Activated CD4-positive, alpha-beta T cell treated with anti-CD3 and anti-CD28 coated beads for 48 hours (primary cell): Measurements from ENCODE around the gene NYNRIN.
A peak's percentile ranks its signal among the peaks of the same experiment; 100 is the strongest.
"Not testable (repeated sequence)": the region's sequence is repeated elsewhere in the genome, so short reads cannot be mapped to it uniquely, and the experiment has no call there.

Experiments used
- DNase-seq: peaks from one replicate; pipeline ENCODE4 v3.0.0-alpha.2; 2020

The NYNRIN gene

DNA sequence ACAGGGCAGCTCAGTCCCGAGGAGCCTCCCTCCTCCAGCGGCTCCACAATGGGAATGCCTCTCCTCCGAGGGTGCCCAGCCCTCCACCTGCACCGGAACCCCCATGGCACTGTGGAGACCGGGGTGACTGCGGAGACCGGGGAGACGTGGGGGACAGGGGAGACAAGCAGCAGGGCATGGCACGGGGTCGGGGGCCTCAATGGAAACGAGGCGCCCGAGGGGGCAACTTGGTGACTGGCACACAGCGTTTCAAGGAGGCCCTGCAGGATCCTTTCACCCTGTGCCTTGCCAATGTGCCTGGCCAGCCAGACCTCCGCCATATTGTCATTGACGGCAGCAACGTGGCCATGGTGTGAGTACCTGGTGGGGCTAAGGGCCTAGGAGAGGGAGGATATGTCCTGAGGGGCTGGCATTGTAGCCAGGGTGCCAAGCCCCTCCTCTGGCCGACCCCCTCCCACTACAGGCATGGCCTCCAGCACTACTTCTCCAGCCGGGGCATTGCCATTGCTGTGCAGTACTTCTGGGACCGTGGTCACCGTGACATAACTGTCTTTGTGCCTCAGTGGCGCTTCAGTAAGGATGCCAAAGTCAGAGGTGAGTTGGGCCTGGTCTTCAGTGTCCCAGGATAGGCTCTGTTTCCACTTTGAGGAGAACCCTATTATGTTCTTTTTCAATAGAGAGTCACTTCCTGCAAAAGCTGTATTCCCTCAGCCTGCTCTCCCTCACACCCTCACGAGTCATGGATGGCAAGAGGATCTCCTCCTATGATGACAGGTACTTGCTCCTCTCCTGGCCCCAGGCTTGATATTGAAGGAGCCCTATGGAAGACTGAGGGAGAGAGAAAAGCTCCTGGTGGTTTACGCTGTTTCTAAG is 33.7 kb downstream of the NYNRIN start:
- no peak for DNase-seq

DNA sequence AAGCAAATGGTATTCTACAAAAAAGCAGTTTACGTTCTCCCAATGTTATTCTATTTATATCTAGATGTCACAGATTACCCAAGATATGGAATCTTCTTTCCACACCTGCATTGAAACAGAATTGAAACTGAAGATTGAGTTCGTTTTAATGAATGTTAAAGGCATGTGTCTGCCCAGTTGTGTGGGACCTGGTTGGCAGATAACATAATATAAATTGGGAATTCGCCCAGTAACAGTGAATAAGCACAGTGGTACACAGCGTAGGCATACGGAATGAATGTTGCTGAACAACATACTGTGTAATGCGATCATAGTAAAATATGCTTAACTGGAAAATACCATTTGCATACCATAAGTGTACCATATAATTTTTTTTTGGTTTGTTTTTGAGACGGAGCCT is 35.2 kb downstream of the NYNRIN start:
- DNase-seq, result no peak

DNA sequence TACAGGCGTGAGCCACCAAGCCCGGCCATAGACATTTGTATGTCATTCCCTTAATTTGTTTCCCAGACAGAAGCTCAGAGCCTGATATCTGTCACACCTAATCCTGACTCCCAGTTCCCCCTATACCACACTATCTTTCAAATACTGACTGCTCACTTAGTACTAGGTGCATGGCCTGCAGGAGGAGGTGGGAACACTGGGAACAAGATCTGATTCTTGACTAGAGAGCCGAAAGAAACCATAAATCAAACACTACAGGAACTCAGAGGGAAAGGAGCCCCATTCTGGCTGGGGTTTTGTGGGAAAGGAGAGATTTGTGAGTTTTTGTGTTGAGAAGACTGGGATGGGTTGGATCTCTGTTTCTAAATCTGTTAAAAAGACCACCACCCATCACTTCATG is 35.9 kb downstream of the NYNRIN start:
- DNase-seq, result no peak

DNA sequence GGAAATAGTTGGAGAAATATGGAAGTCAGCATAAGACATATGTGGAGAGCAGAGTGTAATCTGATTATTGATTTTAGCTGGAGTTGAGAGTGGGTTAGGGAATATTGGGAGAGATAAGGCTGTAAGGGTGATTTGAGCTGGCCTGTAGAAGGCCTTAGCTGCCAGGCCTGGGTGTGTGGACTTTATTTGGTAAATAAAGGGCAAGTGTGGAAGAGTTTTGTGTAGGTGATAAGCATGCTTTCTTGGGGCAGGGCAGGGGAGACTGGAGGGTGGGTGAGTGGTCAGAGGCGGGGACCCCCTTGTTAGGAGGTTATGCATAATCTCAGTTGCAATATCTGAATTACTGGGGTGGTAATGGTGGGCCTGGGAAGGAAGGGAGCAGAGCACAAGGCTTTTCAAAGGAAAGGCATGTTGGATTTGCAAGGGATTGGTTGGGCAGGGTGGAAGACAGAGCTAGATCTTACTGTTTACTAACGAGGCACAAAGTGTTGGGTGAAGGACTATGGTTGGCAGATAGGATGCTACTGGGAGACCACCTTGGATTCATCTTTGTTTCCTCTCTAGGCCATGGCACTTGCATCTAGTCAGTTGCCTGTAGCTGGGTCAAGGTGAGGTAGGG is 36.5 kb downstream of the NYNRIN start:
- no peak for DNase-seq

DNA sequence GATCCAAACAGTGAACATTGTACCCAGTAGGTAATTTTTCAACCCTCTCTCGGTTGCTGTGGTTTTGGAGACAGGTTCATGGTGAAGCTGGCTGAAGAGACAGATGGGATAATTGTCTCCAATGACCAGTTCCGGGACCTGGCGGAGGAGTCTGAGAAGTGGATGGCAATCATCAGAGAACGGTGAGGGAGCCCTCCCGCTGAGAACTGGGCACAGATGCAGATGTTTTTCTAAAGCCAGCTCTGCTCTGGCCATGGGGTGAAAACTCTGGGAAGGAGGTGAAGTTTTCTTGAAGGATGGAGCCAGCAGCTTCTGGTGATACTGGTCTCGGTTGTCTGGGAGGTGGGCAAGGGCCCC is 37.2 kb downstream of the NYNRIN start:
- no peak for DNase-seq

DNA sequence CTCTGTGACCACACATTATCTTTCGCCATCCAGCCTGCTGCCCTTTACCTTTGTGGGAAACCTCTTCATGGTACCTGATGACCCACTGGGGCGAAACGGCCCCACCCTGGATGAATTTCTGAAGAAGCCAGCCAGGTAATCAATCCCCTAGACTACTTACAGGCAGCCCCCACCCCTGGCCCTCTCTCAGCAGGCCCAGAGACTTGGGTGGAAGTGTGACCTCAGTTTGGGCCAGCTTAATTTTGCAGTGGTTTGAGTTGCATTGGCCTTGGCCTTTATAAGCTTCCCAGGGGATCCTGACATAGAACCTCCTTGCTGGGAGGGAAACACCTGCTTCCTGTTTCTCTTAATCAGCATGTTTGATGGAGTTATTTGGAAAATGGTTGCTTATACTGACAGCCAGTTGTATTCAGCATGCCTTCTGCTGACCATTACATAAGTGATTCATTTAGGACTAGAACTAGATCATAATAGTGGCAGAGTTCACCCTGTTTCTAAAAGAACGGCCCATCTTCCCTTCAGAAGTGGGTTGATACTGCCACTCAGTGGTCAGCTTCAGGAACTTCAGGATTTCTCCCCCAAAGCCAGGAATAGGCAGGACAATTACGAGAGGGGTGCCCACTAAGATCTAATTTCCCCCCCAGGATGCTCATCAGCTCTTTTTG is 37.7 kb downstream of the NYNRIN start:
- DNase-seq, result peak; percentile 42

DNA sequence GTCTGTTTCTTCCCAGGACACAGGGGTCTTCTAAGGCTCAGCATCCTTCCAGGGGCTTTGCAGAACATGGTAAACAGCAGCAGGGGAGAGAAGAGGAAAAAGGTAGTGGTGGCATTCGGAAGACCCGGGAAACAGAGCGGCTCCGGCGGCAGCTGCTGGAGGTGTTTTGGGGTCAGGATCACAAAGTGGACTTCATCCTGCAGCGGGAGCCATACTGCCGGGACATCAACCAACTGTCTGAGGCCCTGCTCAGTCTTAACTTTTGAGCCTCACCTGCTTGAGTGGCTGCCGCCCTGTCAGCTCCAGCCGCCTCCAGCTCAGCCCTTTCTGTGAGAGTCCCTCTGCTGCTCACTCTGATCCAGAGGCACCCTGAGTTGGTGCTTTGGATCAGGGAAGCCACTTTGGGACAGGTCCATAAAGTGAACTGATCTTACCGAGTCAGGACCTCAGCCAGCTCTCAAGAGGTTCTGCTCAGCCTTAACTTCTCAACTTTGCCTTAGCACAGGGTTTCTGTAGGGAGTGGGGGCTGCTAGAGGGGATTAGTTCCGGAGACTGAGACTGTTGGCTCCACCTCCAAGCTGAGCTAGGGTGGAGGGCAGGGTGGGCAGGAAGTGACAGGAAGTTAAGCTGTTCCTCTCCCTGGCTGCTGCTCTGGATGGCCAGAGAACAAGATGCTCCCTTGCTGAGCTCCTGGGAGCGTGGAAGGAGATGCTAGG is 38.4 kb downstream of the NYNRIN start:
- DNase-seq, result no peak

DNA sequence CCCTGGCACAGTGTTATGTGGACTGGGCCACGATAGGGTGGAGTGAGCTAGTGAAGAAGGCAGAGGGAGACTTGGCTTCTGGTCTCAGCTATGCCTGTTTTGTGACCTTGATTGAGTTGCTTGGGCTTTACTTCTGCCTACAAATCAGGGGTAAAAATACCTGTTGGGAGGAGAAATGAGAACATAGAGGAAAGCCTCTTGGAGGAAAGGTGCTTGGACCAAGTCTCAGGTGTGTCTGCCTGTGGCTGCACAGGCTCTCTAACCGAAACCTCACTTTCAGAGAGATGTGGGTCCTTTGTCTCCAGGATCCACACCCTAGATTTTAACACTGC is 38.9 kb downstream of the NYNRIN start:
- no peak for DNase-seq

DNA sequence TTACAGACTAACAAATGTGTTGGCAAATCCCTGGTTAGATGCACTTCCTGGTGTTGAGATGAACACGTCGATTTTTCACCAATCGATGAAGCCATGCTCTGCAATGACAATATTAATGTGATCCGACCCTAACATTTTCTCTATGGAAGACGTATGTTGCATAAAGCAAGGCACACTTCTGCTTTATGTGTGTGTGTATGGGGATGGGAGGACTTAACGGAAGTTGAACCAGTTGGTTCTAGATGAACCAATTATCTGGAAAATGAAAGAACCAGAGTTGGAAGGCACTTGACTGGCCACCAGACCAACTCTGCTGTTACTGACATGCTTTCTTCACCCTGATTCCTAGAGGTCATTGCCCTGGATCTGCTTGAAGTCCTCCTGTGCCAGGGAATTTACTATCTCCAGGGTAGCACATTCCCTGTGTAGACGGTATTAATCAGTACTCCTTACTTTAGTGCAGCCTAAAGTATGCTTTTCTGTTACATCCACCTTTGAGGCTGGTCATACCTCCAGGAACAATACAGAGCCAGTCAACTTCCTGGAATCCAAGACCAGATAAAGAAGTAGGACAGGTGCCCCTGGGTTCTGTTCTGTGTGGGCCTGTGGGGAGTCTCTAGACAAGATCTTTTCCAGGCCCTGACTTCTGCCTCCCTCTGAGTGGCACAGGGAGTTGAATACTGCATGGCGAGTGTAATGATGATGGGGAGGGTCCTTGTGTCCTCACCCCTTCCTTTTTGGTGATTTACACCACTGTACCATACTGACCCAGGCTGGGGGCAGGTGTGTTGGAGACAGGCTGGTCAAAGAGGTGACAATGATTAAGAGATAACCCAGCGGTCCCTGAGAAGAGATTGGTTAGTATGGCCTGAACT is 39.7 kb downstream of the NYNRIN start:
- no peak for DNase-seq

DNA sequence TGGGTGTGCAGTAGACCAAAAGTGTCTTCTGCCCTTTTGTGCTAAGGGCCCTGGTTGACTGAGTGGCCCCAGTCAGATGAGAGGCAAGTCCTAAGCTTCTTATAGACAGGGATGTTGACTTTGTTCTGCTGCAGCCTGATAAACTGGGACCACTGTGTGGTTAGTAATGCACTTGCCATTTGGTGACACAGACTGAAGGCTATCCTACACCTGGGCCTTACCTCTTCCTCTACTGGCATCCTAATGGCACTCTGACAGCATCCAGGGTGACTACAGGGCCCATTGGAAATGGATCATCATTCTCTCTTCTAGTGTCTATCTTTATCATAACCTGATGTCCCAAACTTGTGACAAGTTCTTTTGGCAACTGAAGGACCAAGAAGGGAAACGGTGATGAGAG is 40.5 kb downstream of the NYNRIN start:
- no peak for DNase-seq

DNA sequence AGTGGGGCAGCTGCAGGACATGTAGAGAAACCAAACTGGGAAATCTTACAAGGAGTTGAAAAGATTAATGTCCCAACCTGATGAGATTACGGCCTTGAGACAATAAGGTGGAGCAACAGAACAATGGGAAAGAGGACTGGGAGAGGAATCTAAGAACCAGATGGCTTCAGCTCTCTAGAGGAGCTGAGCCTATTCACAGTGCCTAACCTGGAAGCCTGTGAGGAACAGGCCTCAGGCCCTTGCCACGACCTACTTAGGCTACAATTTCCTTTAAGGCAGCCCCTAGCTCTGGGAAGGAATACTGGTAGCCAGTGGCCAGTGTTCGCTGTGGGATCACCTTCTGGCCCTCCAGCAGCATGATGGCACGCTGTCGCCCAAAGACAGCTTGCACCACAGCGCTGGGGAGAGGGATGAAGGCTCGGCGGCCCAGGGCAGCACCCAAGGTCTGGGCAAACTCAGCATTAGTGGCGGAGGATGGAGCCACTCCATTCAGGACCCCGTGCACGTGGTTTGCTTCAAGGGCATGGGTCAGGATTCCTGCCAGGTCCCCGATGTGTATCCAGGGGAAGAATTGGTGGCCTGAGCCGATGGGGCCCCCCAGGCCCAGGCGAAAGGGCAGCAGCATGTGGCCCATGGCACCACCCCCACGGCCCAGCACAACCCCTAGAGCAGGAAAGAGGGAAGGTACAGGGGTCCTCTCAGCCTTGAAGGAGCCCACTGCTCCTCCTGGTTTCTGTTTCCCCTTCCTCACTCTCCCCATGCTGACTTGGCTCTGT is 41.2 kb downstream of the NYNRIN start:
- no peak for DNase-seq

DNA sequence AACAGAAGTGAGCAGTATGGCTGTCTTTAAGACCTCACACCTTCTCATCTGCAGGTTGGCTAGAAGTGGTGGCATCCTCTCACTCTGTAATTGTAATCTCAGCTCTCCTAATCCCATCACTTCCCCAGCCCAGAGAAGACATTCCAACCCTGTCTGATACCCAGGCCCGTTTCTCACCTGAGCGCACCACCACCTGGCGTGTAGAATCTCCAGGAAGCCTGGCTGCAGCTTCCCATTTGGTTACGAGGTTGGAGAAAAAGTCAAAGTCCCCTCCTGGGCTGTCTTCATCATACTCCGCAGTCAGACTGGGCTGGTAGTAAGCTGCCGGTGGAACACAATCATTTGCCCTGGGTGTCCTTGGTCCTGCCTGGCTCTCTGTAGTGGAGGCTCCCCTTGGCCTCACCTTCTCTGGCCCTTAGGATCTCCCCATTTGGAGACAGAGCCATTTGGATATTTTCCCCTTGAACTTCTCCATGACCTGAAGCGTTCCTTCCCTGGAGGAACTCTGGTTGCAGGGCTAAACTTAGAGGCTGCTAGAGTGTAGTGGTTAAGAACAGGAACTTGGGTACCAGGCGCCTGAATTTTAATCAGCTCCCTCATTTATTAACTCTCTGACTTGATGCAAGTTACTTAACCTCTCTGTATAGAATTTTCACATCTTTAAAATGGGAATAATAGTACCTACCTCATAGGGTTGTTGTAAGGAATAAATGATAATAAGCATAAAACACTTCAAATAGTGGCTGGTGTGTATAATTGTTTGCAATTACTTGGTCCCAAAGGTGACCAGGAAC is 42.0 kb downstream of the NYNRIN start:
- DNase-seq, result no peak

DNA sequence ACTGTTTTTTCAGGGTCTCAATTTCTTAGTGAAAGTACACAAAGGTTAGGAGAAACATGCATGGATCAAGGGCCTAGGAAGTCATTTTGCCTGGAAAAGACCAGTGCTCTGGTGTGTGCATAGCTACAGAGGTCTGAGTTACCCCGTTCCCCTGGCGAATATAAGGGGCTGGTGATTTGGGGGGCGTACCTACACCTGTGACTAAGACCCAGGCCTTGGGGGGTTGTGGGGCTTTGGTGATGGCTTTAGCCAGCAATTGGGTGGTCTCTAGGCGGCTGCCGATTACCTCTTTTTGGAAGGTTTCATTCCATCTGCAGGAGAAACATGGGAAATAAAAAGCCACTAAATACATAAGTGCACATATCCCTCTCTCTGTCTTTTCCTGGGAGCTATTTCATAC is 42.7 kb downstream of the NYNRIN start:
- no peak for DNase-seq

DNA sequence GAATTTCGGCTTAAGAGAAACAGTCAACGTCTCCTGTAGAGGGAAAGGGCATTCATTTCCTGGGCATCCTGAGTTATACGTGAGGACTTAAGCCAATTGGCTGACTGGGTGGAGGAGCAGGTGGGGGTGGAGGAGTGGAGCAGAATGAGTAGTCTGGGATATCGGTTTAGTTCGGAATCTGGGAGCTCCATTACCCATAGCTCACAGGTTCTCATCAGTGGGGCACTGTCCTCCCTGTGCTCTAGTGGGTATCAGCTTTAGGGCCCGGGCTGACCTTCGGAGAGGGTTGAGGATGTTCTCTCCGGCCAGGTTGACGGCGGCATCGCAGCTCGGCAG is 43.1 kb downstream of the NYNRIN start:
- DNase-seq, result no peak

DNA sequence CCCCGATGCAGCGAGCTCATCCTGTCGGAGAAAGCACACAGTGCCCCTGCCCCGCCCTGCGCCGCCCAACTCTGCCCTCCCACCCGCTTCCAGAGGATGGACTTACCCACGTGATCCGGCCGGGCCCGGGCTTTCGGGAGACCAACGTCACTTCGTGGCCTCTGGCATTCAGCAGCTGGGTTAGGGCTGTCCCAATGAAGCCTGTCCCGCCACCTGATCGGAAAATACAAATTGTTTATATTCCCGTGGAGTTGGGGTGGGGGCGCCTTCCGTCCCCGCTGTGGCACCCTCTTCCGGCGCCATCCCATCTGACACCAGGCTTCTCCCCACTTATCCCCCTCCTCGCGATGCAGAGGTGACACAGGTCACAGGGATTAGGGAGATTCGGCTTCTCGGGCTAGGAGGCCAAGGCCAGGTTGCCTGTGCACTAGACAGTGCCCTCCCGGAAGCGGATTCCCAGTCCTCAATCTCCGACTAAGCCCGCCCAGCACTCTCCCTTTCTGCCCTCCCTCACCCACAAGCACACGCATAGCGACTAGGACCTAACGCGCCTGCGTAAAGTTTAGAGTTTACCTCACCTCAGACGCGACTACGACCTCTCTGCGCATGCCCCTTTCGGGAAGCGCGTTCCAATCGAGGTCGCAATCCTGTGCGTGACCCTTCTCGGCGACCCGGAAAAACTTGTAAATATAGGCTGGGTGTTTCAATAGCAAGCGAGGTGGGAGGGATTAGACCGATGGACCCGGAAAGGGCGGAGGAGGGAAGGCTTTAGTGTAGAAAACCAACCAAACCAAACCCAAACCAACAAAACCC is 43.6 kb downstream of the NYNRIN start, which contains the start of gene SDR39U1:
TSS of gene SDR39U1 (minus strand) at position 537 of the 813 bp plus-strand sequence. CDS start at position 530, 7 bp downstream.
- DNase-seq, result peak; percentile 97

DNA sequence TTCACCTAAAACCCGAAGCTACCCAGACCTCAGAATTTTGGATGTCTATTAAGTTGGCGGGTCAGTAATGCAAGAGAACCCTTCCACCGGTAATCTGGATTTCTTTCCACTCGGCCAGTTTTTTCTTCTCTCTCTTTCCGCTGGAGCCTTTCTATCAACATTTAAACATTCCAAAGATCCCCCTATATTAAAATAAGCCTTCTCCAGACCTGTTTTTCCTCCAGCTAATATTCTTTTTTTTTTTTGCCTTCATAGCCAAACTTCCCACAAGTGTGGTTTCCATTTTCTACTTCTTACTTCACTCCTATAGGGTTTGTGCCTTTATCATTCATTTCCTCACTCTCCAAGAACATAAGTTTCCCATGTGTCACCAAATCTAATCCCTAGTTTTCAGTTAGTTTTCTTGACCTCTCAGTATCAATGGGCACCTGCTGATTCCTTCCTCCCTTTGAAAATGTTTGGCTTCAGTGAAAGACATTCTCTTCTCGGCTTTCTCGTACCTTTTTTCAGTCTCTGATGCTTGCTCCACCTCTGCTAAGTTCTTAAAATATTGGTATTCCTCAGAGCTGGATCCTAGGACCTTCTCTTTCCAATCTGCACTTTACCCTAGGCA is 44.4 kb downstream of the NYNRIN start:
- no peak for DNase-seq

DNA sequence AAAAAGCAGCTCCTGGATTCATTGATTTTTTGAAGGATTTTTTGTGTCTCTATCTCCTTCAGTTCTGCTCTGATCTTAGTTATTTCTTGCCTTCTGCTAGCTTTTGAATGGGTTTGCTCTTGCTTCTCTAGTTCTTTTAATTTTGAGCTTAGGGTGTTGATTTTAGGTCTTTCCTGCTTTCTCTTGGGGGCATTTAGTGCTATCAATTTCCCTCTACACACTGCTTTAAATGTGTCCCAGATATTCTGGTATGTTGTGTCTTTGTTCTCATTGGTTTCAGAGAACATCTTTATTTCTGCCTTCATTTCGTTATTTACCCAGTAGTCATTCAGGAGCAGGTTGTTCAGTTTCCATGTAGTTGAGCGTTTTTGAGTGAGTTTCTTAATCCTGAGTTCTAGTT is 52.0 kb downstream of the NYNRIN start:
- DNase-seq, result not testable (repeated sequence)

DNA sequence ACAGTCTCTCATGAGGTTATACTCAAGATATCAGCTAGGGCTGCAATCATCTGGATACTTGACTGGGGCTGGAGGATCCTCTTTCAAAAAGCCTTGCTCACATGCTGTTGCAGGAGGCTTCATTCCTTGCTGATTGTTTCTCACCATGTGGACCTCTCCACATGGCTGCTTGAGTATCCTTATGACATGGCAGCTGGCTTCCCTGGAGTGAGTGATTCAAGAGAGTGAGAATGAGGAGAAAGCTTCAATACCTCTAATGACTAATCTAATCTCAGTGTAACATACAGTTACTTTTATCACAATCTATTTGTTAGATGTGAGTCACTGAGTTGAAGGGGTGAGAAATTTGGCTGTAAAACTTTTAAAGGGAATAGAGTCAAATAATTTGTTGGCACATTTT is 58.2 kb downstream of the NYNRIN start:
- DNase-seq, result peak; percentile 32

DNA sequence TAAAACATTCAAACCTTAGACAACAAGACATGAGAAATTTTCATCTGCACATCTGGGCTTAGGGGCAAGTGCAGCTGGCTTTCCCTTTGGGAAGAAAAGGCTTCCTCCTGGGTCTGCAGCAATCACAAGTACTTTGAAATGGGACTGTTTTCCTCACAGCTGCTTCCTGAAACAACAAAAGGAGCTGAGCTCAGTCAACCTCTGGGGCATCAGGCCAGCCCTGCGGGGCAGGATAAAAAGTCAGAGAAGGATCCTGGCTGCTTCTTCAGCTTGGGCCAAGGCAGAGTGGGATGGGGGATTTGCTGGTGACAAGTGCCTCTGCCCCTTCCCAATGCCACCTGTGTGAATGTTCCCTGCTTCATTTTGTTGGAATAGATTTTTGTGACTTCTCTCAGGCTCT is 59.9 kb downstream of the NYNRIN start:
- DNase-seq, result no peak

DNA sequence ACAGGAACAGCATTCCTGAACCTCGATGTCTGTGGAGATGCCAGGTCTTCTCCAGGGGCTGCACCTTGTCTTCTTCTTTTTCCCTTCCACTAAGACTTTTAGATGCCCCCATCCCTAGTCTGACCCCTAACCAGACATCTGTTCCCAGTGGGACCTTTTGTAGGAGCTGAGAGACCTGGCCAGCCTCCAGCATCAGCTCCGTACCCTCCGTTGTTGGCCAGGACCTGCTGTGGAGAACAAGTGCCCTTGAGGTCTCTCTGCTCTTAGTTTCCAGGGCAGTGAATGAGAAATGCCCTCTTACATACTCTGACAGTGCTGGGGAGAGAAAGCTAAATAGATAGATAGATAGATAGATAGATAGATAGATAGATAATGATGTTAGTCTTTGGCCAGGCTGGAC is 60.5 kb downstream of the NYNRIN start:
- no peak for DNase-seq
